GM21423 (cell line): ENCODE measurements around the gene SERPINA1.
"Not testable (repeated sequence)": the region's sequence is repeated elsewhere in the genome, so short reads cannot be mapped to it uniquely, and the experiment has no call there.

Source experiments
- ATAC-seq: cut with Tn5 transposase; IDR thresholded peaks from one replicate; pipeline ENCODE4 v1.9.1; 2021; ENCODE audit warnings: mild to moderate bottlenecking, moderate library complexity; ENCODE audit not compliant: unreplicated experiment

SERPINA1 gene

DNA sequence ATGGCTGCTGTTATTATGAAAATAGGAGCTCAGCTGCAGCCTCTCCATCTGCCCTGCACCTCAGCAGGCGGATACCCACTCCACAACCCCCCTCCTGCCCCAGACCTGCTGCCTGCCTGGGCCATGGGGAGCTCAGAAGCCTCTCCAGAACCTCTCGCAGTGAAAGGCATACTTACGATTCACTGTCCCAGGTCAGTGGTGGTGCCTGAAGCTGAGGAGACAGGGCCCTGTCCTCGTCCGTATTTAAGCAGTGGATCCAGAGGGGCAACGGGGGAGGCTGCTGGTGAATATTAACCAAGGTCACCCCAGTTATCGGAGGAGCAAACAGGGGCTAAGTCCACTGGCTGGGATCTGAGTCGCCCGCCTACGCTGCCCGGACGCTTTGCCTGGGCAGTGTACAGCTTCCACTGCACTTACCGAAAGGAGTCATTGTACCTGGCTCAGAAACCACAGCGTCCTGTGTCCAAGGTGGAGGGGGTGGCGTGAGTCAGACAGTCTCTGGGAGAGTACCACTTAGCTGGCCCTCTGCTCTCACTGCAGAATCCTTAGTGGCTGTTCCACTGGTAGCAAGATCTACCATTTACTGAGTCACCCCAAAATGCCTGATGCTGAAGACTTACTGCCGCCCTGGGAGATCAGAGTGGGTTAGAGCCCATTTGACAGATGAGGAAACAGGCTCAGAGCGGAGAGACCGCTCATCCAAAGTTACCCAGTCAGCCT, at the start of gene SERPINA1:
SERPINA1 (minus strand) TSS at position 219 of the 720 bp plus-strand sequence. CDS start 5,365 bp downstream, outside the sequence.
- ATAC-seq, result no peak

DNA sequence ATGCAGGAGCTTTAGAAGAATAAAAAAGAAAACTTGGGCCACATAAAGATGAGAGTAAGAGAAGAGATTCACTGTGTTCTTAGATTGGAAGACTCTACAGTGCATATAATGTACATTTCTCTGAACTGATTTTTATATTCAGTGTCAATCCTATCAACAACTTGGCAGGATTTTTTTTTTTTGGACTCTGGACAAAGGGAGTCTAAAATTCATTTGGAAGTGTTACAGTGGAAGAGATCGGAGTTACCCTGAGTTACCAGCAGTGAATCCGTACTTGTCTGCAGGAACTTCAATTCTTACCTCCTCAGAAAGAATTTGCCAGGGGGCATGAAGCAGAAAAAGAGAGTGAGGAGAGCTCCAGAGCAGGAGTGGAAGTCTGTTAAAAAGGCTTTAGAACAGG, 40.2 kb upstream of the SERPINA1 start:
- ATAC-seq, result no peak

DNA sequence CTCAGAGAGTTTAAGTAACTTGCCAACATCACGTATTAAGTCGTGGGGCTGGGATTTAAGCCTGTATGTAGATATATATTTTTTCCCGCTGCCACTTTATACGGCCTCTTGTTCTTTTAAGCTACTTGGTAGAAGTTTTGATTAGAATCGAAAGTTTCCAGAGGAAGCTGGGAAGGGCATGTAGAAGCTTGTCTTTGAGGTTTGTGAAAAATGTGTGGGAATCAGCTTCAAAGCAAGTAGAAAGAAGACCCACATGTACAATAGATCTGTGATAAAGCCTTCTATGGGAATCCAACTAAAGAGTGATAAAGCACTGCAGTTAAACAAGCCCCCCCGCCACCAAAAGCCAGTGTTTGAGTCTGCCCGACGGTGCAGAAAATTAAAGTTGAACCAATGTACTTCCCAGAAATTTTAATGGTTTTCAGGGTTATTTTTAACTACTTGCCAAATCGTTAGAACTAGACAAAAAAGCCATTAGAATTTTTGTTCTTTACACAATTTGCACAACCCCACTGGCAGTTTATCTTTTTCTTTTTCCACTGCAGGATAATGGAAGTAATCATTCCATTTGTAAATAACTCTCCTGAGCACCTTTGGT, 38.7 kb upstream of the SERPINA1 start:
- ATAC-seq, result no peak

DNA sequence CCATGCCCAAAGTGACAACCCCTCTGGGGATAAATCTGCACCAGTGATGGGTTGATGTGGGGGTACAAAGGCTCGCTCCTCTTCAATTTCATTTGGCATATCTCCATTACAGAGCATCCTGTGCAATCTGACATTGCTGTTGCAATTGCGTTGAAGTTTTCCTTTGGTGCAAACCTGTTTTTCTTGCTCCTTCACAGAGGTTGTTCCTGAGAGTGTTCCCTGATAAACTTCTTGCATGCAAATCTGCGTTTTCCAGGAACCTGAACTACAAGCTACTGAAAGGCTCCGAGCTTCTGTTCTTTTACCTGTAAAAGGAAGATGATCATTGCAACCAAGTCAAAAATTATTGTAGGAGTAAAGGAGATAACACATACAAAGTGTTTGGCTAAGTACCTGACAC, 38.1 kb upstream of the SERPINA1 start:
- no peak for ATAC-seq

DNA sequence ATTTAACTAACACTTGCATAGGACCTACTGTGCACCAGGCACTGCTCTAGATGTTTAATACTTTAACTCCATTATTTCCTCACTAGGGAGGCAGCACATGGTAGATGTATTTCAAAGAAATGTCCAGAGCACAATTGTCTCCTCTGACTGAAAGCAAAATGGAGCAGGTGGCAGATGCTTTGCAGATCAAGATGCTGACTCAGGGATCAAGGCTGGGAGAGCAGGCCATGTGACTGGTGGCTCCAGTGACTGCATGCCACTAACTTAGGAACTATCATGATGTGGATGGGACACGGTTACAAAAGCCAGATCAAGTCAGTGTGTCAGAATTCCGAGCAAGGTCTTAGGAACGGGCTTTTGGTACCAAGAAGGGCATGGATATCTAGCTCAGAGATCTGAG, 36.0 kb upstream of the SERPINA1 start:
- no peak for ATAC-seq

DNA sequence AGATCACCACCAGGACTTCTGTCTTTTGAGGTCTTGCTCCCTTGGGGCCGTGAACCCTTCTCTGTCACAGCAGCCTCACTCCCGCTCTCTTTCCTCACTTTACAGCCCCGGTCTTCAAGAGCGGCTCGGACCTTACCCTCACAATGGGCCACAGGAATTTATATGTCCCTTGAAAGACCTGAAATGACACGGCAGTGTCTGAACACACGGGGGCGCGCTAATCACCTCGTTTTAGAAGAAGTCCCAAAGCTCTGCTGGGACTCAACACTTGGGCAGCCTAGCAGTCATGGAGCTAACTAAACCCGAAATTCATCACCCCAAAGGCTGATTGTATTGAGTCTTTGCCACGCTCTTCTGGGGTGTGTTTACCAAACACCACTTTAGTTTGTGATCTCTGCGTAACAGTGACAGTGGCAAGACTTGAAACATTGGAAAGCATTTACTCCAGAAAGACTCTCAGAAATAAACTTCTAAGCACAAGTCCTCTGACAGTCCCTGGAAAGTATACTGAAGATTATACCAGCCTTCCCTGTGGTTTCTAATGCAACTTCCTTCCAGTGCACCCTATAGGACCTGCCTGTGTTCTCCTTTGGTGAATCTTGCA, 35.2 kb upstream of the SERPINA1 start:
- no peak for ATAC-seq

DNA sequence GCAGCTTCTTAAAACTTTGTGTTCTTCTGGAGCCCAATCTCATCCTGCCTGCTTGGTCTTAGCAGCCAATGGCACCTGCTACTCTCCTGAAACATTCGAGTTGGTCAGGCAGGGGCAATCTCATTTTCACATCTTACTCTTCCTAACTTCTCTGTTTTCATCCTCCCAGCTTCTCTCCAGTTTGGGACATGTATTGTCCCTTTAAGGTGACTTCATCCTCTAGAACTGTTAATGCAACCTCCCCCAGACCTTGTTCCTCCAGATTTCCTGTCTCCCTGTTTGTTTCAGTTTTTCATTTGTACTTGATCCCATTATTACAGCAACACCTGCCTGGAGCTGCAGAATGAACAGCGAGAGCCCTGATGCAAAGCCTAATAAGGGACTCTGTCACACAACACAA, 32.9 kb upstream of the SERPINA1 start:
- ATAC-seq, result no peak

DNA sequence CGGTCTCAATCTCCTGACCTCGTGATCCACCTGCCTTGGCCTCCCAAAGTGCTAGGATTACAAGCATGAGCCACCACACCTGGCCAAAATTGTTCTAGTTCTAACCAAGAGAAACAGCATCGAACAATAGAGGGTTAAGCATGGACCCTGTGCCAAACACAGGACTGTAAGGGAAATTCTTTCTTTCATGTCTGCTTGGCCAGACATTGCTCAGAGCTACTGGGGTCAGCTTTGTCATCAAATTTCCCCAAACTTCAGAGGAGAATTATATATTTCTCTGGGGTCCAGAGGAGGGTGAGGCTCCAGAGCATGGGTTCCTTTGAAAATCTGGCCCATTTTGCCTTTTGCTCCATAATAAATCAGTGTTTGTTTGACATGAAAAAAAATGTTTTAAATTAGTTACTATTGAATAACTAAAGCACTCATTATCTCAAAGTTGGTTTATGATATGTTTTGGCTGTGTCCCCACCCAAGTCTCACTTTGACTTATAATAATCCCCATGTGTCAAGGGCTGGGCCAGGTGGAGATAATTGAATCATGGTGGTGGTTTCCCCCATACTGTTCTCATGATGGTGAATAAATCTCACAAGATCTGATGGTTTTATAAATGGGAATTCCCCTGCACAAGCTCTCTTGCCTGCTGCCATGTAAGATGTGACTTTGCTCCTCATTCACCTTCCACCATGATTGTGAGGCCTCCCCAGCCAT, 29.2 kb upstream of the SERPINA1 start:
- ATAC-seq, result not testable (repeated sequence)

DNA sequence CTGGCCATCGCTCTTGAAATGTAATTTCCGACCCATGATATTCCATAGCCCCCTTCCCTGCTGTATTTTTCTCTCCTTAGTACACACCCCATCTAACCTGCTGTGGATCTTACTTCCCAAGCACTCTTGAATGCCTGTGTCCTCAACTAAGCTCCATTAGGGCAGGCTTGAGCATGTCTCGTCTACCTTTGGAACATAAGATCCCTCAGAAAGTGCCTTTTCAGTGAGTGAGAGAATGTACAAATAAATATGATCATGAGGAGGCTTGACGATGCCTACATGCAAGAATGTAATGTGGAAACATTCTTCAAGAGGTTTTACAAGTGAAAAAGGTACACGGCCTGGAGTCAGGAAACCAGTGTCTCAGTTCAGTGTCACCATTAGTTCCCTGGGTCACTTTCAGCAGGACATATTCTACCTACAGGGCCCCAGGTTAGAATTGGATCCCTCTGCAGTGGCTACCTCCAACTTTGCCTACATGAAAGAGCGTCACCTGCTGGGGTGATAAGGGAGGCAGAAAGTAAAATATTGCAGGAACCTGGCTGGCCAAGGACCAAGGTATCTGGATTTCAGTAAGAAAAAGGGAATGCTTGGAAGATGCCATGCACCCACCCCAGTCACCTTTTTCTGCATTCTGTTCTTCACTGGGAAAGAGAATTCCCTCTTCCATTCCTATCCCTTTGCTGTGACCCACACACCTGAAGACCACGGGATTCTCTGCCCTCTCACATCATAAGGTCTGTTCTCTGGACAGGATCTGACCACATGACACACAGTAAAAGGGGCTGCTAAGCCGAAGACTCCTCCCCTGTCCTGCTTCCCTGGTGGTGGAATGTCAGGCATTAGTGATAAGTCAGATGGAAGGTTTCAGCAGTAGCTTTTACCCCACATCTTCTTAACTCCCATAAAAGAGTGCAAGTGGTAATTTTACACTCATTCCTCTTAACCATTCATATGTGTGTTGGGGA, 24.6 kb upstream of the SERPINA1 start:
- ATAC-seq, result no peak

DNA sequence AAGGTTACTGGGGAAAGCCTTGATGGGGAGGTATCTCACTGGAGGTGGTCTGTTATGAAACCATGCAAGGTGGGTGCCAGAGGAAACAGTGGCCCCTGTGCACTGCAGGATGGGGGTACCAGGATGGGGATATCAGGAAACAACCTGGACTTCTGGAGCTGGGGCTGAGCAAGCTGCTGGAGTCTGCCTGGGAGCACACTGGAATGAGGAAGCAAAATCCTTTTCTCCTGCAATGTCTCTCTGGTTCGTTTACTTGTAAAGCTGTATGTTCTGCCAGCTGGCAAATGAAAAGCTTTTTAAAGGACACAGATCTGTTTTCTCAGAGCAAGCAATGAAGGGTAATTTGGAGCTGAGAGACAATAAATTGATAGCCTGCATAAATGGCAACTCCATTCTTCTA, 23.2 kb upstream of the SERPINA1 start:
- no peak for ATAC-seq

DNA sequence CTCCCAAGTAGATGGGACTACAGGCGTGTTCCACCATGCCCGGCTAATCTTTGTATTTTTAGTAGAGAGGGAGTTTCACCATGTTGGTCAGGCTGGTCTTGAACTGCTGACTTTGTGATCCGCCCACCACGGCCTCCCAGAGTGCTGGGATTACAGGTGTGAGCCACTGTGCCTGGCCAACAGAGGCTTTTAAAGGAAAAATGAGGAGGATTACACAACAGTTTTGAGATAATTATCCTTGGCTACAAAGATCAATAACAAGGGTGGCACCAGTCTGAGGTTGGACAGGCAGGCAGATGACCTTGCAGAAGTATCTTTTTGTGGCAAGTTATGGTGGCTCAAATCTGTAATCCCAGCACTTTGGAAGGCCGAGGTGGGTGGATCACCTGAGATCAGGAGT, 21.0 kb upstream of the SERPINA1 start:
- not testable (repeated sequence) for ATAC-seq

DNA sequence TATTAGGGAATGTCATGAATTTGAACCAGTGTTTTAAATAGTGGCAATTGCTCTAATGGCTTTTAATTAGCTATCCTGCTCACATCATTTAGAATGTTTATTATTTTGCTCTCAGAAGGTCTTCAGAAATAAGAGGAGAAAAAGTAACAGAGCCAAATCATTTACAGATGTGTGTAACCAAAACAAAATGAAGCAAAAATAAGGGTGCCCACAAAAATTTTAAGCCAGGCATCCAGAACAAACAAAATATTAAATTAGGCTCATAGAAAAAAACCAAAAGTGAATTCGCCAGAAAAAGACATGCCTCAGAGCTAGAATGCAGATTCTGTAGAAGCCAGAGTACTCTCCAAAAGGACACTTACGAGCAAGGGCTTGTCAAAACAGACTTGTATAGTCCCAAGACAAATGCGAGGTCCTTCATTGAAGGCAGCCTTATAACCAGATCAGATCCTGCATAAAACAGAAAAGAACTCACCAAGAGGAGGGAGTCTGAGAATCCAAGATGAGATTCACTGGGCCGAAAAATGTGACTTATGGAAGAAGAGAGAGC, 20.2 kb upstream of the SERPINA1 start:
- ATAC-seq, result no peak

DNA sequence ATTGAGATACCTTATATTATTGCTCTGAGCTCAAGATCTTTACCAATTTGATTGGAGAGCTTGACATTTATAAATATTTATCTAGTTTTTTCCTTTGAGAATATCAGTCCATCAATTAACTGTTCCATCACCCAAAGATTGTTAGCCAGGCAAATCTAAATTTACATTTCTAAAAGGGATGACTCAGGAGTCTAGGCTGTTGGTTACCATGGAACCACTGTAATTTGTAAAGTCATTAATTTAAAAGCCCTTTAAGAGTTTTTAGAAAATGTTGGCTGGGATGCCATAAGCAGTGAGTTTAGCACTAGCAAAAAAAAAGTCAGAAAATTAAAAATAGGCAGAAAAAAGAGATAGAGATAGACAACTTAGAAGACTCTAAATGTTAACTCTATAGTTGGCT, 19.5 kb upstream of the SERPINA1 start:
- ATAC-seq, result no peak

DNA sequence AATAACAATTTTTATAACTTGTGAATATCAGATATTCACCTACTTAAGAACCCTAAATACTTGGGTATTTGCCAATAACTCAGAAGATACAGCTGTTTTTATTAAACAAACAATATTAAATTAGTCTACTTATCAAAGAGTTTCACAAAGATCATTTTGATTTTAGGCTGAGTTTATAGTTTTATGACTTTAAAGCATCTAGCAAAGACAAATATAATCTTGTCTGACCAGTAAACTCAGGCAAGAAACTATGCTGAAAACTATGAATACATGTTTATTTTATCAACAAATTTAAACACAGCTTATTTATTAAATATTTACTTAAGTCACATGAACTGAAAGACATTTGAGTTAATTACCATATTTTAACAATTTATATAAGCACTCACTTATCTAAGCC, 18.5 kb upstream of the SERPINA1 start:
- no peak for ATAC-seq

DNA sequence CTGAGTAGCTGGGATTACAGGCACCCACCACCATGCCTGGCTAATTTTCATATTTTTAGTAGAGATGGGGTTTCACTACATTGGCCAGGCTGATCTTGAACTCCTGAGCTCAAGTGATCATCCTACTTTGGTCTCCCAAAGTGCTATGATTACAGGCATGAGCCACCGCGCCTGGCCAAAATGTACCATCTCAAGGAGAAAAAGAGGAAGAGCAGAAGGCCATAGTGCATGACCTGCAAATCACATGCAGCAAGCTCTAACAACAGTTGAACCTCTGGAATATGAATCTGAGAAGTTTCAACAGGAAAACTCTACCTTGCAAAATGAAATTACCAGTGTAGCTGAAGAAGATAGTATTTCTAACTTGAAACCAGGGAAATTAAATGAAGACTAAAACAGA, 17.1 kb upstream of the SERPINA1 start:
- ATAC-seq, result no peak

DNA sequence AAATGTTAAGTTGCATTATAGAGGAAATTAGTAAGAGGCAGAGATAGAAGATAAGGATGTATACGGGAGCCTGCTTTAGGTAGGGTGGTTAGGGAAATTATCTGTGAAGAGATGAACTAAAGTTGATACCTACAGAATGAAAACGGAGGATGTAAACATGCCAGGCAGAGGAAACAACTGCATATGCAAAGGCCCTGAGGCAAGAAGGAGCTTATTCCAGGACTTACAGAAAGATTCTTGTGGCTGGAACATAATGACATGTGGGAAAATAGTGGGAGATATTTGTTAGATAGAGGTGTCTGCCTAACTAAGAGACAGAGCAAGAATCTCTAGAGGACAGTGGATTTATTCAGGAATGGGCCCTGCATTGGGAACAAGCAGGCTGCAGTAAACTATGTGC, 16.2 kb upstream of the SERPINA1 start:
- ATAC-seq, result no peak

DNA sequence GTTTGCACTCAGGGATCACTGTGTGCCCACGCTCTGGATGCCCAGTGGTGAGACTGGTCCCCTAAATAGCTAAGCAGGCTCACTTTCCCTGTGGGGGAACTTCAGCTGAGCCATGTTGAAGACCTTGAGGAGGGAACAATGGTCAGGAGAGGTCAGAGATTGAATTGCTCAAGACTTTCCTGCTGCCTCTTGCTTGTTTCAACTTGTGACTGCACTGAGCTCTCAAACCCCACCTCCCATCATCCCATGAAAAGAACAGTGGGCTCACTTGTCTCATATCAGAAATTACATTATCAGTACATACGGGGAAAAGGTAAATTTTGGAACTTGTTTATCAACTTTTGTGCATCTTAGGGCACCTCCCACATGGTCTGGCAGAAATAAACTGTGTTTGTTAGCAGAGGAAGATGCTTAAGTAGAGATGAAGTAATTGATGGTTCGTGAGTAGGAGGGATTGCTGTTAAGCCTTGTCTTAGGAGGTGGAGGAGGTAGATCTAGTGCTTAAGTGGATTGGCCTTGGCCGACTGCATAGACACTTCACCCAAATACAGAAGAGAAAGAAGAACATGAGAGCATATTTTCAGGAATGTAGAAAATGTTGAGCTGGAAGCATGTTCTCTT, 15.0 kb upstream of the SERPINA1 start:
- no peak for ATAC-seq

DNA sequence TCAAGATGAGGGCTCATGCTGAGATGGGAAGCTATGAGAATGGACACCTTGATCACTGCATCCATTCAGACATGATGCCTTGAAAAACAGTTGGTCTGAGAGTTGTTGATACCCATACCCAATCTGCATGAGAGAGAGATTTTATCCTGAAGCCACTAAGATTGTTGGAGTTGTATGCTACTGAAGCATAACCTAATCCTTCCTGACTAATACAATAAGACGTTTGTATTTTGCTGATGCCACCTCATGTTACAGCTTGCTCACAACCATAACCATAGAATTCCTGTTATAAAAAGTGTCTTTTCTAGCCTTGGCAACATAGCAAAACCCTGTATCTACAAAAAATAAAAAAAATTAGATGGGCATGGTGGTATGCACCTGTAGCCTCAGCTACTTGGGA, 12.7 kb upstream of the SERPINA1 start:
- ATAC-seq, result no peak

DNA sequence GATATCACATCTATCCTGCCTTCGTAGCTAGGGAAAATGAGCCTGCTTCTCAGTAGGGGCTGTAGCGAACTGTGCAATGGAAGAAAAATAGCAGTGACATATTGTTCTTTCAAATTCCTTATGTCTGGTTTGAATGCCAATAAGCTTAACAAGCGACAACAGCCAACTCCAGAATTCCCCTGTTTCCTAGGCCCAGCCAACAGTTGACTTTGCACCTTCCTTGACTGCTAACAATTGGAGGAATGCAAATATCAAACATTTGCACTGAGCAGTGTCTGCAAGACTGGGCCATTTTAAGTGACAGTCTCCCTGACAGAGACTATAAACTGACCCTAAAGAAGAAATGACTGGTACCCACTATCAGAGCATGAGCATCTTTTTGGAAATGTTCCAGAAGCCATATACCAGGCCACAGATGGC, 12.0 kb upstream of the SERPINA1 start:
- ATAC-seq, result no peak

DNA sequence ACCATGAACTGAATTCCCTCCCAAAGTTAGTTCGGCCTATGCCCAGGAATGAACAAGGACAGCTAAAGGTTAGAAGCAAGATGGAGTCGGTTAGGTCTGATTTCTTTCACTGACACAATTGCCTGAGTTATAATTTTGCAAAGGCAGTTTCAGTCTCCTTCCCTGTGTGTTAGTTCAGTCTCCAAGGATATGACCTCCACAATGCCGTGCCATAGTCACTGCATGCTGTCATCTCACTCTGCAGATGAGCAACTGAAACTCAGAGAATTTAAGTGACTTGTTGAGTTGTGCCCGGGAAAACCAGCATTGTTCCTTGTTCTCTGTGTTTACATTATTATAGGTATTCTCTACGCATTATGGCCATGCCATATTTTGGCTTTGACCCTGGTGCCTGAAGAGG, 10.1 kb upstream of the SERPINA1 start:
- ATAC-seq, result no peak
